Spinal cord (tissue), 10 donors: ENCODE data around the gene PIEZO2. TPM values are rescaled to one million over a fixed set of nuclear protein-coding genes. Genes with fewer than 3 reads are reported as not detected.
"Not testable (repeated sequence)": the region's sequence is repeated elsewhere in the genome, so short reads cannot be mapped to it uniquely, and the experiment has no call there.

ENCODE experiments used
- DNase-seq, 6 donors: peaks; one replicate each; pipeline versions ENCODE4 v3.0.0 to v3.0.0-alpha.2; 2013 to 2015; ENCODE audit warnings: low spot score in 6 of 6, low read depth in 4 of 6
- H3K27ac ChIP-seq: one replicate; pipeline ENCODE4 v1.5.1; 2013; ENCODE audit warnings: low read depth, low read length, control low read depth
- H3K27me3 ChIP-seq: one replicate; pipeline ENCODE4 v1.6.1; 2013; ENCODE audit warnings: low read length; ENCODE audit not compliant: control insufficient read depth, insufficient read depth
- H3K36me3 ChIP-seq: one replicate; pipeline ENCODE4 v1.6.1; 2013; ENCODE audit warnings: low read length; ENCODE audit not compliant: control insufficient read depth, insufficient read depth
- H3K4me1 ChIP-seq: one replicate; pipeline ENCODE4 v1.6.1; 2013; ENCODE audit warnings: low read length; ENCODE audit not compliant: control insufficient read depth, insufficient read depth
- H3K4me3 ChIP-seq: one replicate; pipeline ENCODE4 v1.5.1; 2013; ENCODE audit warnings: low read depth, low read length, control low read depth
- H3K9me3 ChIP-seq: one replicate; pipeline ENCODE4 v1.6.1; 2013; ENCODE audit warnings: low read length; ENCODE audit not compliant: control insufficient read depth, insufficient read depth
- WGBS: methylation state at CpG from one replicate; pipeline ENCODE4 v1.1.5; 2013; ENCODE audit warnings: missing lambda C conversion rate; ENCODE audit not compliant: insufficient coverage; 5-methylcytosine and 5-hydroxymethylcytosine counted together
- polyA plus RNA-seq, 2 donors: library from polyadenylated mRNA; unstranded; fragments of 120-200 nt; gene quantifications; one replicate each; pipeline ENCODE4 v1.2.1, GENCODE V29; 2013; ENCODE audit not compliant: insufficient read length in 2 of 2
- total RNA-seq, 2 donors: library from RNA; depleted of rRNA in 1 of 2; stranded (reverse); fragments of 120-200 nt in 1 of 2; fragments of >200 nt in 1 of 2; gene quantifications; one replicate each; pipeline versions ENCODE4 v1.2.3 to v1.2.4, GENCODE V29; 2013 to 2014
- donor health status: healthy.

The PIEZO2 gene
- total and polyA plus RNA-seq, 4 donors, result 14.0 to 110 (median 22.4) TPM

DNA sequence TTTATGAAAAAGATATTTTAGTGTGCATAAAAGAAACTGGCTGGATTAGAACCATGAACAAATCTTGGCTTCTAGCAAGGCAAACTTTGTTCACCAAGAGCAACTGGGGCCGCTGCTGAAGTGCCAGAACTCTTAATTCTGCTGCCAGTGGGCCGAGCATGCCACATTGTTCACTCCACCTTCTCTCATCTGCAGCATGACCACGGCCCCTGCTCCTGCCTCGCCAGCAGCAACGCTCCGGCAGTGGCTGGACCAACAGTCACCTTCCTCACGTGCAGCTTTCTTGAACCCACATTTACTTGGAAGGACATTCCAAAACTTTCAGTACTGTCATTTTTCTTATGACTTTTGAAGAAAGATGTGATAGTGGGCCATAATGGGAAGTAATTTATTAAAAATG, 213.8 kb downstream of the PIEZO2 start:
- Histone ChIP-seq H3K9me3 (no peaks in the 10 kb centered on the region), H3K36me3 (no peaks in the 10 kb centered on the region), H3K27ac (no peak overlapping the region), H3K4me3 (no peak overlapping the region), H3K4me1 (no peaks in the 10 kb centered on the region), H3K27me3 (no peaks in the 10 kb centered on the region)
- no peak for DNase-seq
- WGBS, result 86% methylated on average over 4 of the region's 7 CpGs

DNA sequence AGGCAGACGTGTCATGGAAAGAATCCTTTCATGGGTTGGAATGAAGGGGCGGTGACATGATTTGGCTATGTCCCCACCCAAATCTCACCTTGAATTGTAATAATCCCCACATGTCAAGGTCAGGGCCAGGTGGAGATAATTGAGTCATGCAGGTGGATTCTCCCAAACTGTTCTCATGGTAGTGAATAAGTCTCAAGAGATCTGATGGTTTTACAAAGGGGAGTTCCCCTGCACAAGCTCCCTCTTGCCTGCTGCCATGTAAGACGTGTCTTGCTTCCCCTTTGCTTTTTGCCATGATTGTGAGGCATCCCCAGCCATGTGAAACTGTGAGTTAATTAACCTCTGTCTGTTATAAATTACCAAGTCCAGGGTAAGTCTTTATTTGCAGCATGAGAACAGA, 215.7 kb downstream of the PIEZO2 start:
- not testable (repeated sequence) for DNase-seq, H3K9me3 ChIP-seq, H3K4me1 ChIP-seq, H3K27ac ChIP-seq, H3K27me3 ChIP-seq, H3K36me3 ChIP-seq, H3K4me3 ChIP-seq
- WGBS, result no CpG with 5 or more reads among the region's 3 CpGs

DNA sequence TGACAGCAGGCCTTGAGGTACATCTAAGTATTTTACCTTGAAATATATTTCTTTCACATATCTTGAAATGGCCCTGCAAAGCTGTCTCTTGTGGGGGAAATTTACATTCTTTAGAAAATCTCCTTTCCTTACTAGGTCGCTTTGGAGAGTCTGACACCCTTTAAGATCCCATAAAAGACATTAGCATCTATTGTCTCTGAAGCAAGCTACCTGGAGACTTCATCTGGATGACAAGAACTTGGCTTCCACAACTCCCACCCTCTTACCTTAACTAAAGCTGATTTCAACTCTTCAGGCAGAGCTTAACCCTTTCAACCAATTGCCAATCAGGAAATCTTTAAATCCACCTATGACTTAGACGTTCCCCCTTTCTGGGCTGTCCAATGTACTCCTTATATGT, 219.3 kb downstream of the PIEZO2 start:
- WGBS, result no CpG with 5 or more reads among the region's 2 CpGs
- no peak overlapping the region for H3K27ac ChIP-seq

DNA sequence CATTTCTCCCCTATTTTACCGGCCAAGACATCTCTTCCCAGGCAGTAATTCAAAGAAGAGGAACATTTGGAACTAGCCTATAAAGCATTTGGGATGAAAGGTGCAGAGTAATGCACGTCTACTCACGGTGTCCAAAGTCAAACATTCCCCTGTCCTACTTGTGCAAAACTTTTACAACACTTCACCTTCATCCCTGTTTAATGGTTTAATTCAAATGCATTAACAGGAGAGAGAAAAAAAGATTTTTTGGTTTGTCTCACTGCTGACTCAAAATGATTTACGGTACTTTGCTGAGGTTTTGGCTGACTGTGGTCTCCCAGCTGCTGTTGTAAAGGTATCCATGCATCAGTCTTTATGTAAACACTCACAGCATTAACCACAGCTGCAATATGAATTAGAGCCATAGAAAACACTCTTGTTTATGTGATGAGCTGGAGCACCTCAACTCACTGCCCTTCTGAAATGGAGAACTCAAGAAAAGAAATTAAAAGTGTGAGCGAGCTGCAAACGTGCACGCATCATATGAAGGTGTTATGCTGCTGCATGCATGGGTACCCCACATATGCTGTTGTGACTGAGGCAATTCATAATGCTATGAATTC, 220.5 kb downstream of the PIEZO2 start:
- DNase-seq, result peak in 1 of 6 donors; percentile 32
- Histone ChIP-seq H3K36me3 (no peaks in the 10 kb centered on the region), H3K27me3 (no peaks in the 10 kb centered on the region), H3K27ac (no peak overlapping the region), H3K4me3 (no peak overlapping the region), H3K9me3 (no peaks in the 10 kb centered on the region), H3K4me1 (peaks cover 9% of the 10 kb centered on the region)
- WGBS, result 80% methylated on average over 3 of the region's 7 CpGs

More for the DNA sequence above, 219.3 kb downstream of the PIEZO2 start:
- peaks cover 9% of the 10 kb centered on the region for H3K4me1 ChIP-seq
- H3K4me3 ChIP-seq, result no peak overlapping the region
- H3K36me3 ChIP-seq, result no peaks in the 10 kb centered on the region
- no peaks in the 10 kb centered on the region for H3K9me3 ChIP-seq
- H3K27me3 ChIP-seq, result no peaks in the 10 kb centered on the region
- DNase-seq, result no peak

DNA sequence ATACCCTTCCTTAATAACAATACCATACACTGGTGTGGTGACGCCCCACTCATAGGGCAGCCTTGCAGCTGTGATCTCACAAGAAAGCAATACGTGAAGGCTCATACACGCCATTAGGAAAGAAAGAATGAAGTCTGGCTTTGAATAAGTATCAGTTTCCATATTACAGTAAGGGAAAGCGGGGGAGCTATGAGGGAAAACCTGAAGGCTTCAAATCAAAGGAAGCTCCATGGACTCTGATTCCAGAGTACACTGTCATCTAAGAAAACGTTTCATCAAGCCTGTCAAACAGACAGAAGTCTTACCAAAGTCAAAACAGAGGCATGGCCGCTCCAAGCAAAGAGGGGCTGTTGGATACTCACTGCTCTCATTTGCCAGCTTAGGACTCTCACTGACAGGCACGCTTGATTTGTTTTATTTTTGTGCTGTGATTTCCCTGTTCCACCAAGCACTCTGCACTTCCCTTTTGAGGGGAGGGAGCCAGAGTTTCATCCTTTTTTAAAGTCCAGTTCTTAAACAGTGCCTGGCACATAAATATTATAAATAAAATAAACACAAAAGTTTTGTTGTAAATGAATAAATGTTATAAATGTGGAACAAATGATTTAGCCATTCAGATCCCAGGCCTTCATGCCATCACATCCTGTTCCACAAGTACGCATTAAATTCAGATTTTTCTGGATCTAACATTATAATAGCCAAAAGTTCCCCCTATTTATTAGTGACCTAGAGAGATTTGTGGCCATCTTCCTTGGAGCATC, 221.2 kb downstream of the PIEZO2 start:
- Histone ChIP-seq H3K36me3 (no peaks in the 10 kb centered on the region), H3K27ac (no peak overlapping the region), H3K4me1 (peaks cover 9% of the 10 kb centered on the region), H3K27me3 (no peaks in the 10 kb centered on the region), H3K4me3 (no peak overlapping the region), H3K9me3 (no peaks in the 10 kb centered on the region)
- peak in 2 of 6 donors; percentile 26 to 38 for DNase-seq
- 65% methylated on average over 3 of the region's 8 CpGs for WGBS

DNA sequence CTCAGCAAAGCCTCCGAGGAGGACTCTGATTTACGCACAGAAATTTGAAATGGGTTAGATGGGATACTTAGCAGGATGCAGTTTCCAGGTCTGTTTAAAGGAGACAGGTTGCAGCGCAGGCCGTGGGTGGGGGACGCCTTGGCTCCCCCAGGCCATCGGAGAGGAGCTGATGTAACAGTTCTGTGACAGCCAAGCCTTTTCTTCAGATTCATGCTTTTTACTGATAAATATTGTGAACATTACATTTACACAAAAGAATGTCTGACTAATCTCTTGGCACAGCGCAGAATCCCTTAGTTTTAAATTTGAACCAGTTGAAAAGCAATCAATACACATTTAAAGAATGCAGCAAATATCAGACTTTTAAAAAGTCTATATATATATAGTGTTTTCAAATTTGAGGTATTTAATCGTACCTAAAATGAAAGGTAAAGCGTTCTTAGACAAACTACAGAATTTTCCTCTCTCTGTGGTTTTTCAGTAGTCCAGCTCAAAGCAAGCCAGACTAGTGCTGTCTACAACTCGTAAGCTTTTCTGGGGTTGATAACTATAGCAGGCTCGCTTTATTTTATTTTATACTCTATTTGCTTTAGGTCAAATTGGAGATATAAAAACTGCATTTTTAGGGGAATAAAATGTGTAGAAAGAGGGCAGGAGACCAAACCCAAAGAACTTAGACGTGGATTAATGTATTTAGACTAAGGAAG, 221.9 kb downstream of the PIEZO2 start:
- H3K4me3 ChIP-seq, result no peak overlapping the region
- no peaks in the 10 kb centered on the region for H3K27me3 ChIP-seq
- no peaks in the 10 kb centered on the region for H3K9me3 ChIP-seq
- 73% methylated on average over 5 of the region's 12 CpGs for WGBS
- peak in 1 of 6 donors; percentile 33 for DNase-seq
- H3K27ac ChIP-seq, result no peak overlapping the region
- H3K4me1 ChIP-seq, result peaks cover 9% of the 10 kb centered on the region
- H3K36me3 ChIP-seq, result no peaks in the 10 kb centered on the region

DNA sequence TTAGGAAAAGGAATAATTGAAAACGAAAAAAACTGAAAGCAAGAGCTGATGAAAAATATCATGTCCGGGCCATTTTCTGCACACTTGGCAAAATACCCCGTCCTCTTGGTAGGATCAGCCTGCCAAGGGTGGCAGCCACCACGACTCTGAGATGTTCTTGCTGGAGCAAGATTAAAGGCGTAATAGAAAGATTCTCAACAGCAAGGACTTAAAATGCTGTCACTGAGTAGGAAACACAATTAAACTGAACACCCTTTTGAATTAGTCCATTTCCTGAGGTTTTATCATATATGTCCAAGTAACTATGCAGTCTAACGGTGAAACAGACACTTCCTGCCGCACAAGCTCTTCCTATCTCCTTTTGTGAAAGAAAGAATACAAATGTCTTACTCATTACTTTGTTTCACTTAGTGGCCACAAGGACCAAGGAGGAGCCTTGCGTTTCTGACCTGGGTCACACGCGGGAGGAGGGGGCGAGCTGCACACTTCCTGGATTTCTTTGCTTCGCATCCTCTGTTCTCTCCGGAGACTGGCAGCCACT, 222.7 kb downstream of the PIEZO2 start:
- Histone ChIP-seq H3K36me3 (no peaks in the 10 kb centered on the region), H3K4me1 (peaks cover 9% of the 10 kb centered on the region), H3K27me3 (no peaks in the 10 kb centered on the region), H3K27ac (no peak overlapping the region), H3K4me3 (no peak overlapping the region), H3K9me3 (no peaks in the 10 kb centered on the region)
- WGBS, result 69% methylated on average over 7 of the region's 13 CpGs
- no peak for DNase-seq

DNA sequence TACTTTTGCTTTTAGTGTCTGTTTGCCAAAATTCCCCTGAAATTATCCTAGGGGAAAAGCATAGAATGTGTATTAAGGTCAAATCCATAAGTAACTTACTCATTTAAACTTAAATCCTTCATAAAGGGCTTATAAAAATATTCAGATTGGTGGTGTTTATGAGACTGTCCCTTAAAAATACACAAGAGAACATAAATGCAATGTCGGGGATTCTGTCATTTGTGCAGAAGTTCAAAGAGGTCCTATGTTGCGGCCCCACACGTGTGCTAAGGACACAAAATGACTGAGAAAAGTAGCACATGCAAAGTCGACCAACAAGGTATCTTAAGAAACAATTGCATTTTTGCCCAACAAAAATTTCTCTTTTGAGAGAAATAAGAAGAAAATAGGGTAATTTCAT, 225.1 kb downstream of the PIEZO2 start:
- Histone ChIP-seq H3K36me3 (no peaks in the 10 kb centered on the region), H3K27ac (no peak overlapping the region), H3K4me1 (peaks cover 9% of the 10 kb centered on the region), H3K9me3 (no peaks in the 10 kb centered on the region), H3K27me3 (no peaks in the 10 kb centered on the region), H3K4me3 (no peak overlapping the region)
- WGBS, result 100% methylated on average over 2 of the region's 4 CpGs
- DNase-seq, result no peak

DNA sequence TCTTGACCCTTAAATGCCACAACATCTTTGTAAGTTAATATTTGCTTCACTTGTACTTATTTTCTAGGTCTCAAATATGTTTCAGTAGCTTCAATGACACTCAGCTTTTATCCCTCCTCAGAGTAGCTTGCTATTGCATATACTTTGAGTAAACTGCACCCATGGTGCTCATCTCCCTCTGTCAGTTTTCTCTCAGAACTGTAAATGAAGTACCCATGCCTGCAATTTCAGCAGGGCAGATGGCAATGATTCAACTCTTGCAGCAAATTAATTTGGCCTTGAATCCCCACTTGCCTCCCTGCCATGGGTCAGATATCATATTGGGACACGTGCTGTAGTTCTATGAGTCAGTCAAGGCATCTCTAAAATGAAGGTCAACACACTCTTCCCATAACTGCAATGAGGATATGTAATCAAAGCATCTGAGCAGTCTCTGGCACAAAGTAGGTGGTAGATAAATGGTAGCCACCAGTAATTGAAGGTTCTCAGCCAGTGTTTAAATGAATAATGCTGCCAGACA, 225.8 kb downstream of the PIEZO2 start:
- DNase-seq, result peak in 3 of 6 donors; percentile 10 to 91 (median 23)
- no peak overlapping the region for H3K4me3 ChIP-seq
- WGBS, result no CpG with 5 or more reads among the region's 1 CpG
- H3K27me3 ChIP-seq, result no peaks in the 10 kb centered on the region
- H3K9me3 ChIP-seq, result no peaks in the 10 kb centered on the region
- H3K36me3 ChIP-seq, result no peaks in the 10 kb centered on the region
- H3K4me1 ChIP-seq, result peaks cover 9% of the 10 kb centered on the region
- no peak overlapping the region for H3K27ac ChIP-seq
